Dermis lymphatic vessel endothelial cell (primary cell): ENCODE results near the gene CDH8. TPM values are rescaled to one million over a fixed set of nuclear protein-coding genes. Genes with fewer than 3 reads are reported as not detected.

Experiments used
- total RNA-seq: library from RNA; depleted of rRNA; stranded (reverse); fragments of >200 nt; gene quantifications from 2 replicates; pipeline ENCODE4 v1.2.1, GENCODE V29; 2014

CDH8 gene, protein sequence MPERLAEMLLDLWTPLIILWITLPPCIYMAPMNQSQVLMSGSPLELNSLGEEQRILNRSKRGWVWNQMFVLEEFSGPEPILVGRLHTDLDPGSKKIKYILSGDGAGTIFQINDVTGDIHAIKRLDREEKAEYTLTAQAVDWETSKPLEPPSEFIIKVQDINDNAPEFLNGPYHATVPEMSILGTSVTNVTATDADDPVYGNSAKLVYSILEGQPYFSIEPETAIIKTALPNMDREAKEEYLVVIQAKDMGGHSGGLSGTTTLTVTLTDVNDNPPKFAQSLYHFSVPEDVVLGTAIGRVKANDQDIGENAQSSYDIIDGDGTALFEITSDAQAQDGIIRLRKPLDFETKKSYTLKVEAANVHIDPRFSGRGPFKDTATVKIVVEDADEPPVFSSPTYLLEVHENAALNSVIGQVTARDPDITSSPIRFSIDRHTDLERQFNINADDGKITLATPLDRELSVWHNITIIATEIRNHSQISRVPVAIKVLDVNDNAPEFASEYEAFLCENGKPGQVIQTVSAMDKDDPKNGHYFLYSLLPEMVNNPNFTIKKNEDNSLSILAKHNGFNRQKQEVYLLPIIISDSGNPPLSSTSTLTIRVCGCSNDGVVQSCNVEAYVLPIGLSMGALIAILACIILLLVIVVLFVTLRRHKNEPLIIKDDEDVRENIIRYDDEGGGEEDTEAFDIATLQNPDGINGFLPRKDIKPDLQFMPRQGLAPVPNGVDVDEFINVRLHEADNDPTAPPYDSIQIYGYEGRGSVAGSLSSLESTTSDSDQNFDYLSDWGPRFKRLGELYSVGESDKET
- total RNA-seq: not detected in 2 replicates

DNA sequence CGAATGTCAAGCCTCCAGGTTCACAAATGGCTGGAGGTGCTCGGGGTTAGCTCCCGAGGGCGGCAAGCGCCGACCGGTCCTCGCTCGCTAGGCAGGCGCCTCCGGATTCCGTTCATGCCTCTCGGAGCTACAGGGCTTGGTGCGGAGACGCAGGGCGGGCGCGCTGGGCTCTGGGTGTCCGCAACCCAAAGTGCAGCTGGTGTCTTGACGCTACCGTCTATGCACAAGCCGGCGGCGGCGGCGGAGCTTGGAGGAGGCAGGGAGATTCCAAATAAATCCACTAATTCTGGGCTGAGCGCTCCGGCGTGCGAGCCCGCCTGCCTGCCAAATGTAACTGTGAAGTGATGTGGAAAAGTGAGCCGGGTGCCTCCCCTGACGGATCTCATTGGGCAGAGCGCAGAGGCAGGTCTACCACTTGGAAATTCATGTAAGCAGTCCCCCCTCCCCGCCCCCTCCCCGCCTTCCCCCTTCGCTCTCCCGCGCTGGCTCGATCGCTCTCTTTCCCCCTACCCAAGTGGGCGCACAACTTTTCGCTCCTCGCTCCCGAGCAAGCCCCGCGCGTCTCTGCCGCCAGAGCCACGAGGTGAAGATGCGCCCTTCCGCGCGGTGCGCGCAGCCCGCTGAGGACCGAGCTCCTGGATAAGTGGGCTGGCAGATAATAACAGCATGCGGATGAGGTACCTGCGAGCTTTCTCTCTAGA is at the start of gene CDH8:
Gene CDH8, minus strand, starts transcription at position 338 of the 701 bp plus-strand sequence. CDS start 15,035 bp downstream, outside the sequence.

